Hematopoietic multipotent progenitor cell (in vitro differentiated cells): Measurements from ENCODE around the gene CYBRD1. TPM values are rescaled to one million over a fixed set of nuclear protein-coding genes. Genes with fewer than 3 reads are reported as not detected.
"Not testable (repeated sequence)": the region's sequence is repeated elsewhere in the genome, so short reads cannot be mapped to it uniquely, and the experiment has no call there.

ENCODE experiments used
- DNase-seq, 3 donors: peaks; one replicate each; pipeline ENCODE4 v3.0.0-alpha.2; 2011 to 2015; ENCODE audit warnings: low read depth in 2 of 3, low spot score in 2 of 3
- total RNA-seq: library from RNA; depleted of rRNA; stranded (reverse); fragments of >200 nt; gene quantifications from one replicate; pipeline ENCODE4 v1.2.3, GENCODE V29; 2012

The CYBRD1 gene
- total RNA-seq, 1 donor, result 39.6 TPM

DNA sequence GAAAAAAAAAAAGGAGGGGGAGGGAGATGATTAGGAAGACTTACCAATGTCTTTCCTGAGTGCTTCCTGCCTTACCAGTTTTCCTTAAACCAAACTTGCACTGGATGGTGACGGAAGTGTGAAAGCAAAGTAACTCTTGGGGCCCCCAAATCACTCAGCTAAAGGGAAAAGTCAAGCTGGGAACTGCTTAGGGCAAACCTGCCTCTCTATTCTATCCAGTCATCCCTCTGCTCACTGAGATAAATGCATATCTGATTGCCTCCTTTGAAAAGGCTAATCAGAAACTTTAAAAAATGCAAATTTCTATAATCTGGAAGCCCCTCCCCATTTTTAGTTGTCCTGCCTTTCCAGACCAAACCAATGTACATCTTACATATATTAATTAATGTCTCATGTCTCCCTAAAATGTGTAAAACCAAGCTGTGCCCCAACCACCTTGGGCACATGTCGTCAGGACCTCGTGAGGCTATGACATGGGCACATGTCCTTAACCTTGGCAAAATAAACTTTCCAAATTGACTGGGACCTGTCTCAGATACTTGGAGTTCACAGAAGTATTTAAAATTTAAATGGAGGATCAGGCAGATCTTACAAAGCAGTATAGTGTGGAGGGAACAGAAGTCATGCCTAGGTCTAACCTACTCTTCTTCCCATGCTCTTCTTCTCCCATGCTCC is 7.2 kb upstream of the CYBRD1 start:
- no peak for DNase-seq

GRCh38 chr2:171515672-171516298 is 6.5 kb upstream of the CYBRD1 start:
- no peak for DNase-seq

DNA sequence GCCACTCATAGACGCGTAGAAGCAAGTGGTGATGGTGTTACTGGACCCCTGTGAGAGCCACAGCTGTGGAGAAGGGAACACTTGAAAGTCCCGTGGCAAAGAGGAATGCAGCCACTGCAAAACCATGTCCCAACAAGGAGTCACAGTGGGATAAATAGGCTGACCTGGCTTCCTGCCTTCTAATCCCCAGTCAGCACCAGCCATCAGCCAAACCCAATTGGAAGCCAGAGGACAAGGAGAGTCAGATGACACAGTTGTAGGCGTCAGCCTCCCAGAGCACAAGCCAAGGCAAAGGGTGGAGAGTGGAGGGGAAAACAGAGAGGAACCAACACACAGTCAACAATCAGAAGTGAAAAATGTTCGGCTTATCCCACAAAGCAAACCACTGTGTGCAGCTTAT is 5.5 kb upstream of the CYBRD1 start:
- no peak for DNase-seq

DNA sequence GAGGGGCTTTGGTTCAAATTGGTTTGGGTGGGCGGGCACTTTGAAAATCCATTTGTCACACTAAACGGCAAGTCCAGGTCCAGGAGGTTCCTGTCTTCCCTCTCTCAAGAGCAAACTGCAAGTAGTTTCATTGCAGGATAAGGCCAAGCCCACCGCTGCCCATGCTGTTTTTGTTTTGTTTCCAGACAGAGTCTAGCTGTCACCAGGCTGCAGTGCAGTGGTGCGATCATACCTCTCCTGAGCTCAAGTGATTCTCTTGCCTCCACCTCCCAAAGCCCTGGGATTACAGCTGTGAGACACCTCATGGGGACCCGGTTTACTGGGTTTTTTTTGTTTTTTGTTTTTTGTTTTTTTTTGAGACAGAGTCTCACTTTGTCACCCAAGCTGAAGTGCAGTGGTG is 1.8 kb upstream of the CYBRD1 start:
- DNase-seq, result no peak

GRCh38 chr2:171521361-171522051 is 768 bp upstream of the CYBRD1 start:
- DNase-seq, result no peak

- peak in 1 of 3 donors; percentile 37 for DNase-seq
Observed at GRCh38 chr2:171522788-171523087, 464 bp downstream of the CYBRD1 start.

GRCh38 chr2:171523088-171524017 is 1.1 kb downstream of the CYBRD1 start:
- peak in 2 of 3 donors; percentile 68 to 81 for DNase-seq

DNA sequence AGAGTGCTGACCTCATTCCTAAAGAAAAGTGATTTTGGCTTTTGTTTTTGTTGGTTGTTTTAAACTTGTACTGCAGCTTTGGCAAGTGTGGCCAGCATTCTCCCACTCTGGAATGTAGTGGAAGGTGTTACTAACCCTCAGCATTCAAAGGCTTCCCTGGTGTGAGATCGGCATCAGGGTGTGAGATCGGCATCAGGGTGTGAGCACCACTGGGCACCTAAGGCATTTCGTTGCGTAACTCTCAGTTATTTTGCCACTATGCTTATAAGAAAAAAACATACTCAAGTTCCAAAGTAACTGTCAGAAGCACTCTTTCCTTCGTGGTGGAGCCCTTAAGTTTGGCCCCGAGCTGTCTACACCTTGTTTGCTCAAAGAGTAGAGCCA is 1.7 kb downstream of the CYBRD1 start:
- no peak for DNase-seq

GRCh38 chr2:171529914-171530313 is 7.6 kb downstream of the CYBRD1 start:
- DNase-seq, result no peak

DNA sequence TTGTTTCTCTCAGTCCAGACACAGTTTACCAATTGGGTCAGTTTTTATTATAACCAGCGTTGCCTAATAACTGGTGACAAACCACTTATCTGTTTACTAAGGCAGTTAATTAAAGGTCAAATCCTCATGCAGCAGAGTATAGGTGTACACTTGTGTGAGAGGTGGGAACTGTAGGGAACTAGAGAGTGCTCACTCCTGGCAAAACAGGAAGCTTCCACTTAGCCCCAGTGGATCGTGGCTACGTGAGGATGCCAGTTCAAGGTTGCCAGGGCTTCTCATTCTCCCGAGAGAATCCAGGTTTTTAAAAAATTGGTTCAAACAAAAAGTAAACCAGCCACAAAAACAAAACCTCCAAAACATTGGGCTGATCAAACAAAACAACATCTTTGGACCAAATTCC is 8.1 kb downstream of the CYBRD1 start:
- no peak for DNase-seq

DNA sequence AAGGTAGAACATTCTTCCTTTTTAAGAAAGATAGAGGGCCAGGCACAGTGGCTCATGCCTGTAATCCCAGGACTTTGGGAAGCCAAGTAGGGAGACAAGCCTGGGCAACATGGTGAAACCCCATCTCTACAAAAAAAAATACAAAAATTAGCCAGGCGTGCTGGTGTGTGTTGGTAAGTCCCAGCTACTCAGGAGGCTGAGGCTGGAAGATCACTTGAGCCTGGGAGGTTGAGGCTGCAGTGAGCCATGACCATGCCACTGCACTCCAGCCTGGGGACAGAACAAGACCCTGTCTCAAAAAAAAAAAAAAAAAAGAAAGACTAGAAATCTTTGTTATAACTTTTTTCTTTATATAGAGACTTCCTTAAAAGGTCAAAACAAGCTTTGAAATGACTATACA is 8.6 kb downstream of the CYBRD1 start:
- DNase-seq, result not testable (repeated sequence)

DNA sequence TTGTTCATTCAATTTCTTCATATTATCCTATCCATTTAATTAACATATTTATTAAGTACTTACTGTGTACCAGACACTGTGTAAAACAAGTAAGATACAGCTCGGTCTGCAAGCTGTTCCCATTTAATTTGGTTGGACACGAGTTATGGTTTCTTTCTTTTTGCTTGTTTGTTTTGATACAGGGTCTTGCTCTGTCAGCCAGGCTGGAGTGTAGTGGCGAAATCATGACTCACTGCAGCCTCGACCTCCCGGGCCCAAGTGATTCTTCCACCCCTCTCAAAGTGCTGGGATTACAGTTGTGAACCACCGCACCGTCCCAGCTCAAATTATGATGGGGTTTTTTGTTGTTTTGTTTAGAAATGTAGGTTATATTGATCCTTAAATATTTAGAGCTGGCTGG is 9.0 kb downstream of the CYBRD1 start:
- DNase-seq, result no peak

DNA sequence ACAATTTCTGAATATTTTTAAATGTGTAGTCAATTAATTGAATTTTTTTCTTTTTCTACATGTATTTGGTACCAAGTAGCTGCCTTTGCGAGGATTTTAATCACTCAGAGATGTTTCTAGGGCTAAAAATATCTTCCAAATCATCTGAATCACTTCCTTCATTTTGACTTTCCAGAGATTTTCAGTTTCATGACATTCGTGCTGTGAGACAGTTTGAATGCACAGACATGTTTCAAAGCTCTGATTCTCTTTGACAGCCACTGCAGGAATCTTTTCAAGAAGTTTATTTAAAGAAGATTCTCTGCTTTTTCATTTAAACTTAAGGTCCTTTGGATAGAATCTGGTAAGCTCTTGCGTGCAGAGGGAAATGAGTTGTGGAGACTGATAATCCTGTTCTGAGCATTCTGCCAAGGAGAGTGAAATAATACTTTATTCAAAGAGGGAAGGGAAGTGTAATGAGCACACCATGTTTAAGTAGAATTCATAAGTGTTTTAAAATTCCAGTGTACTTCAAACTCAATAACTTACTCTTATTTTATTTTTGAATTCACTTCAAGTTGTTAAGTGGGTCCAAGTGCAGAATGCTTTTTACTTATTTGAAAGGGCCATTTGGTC is 9.7 kb downstream of the CYBRD1 start:
- no peak for DNase-seq

DNA sequence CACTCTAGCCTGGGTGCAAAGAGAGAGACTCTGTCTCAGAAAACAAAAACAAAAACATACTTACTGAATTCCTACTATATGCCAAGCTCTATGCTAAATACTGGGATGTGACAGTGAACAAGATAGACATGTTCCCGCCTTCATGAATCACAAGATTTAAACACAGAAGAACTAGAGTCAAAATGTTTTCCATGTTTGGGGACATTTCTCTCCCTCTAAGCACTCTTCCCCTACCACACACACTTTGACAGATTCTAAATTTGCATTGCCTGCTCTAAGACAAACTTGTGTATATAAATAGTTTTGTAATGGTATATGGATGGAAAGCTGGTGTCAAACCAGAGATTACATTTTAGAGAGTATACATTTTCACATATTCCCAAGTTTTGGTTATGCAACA is 11.1 kb downstream of the CYBRD1 start:
- no peak for DNase-seq

- not testable (repeated sequence) for DNase-seq
Observed at GRCh38 chr2:171535528-171535927, 13.3 kb downstream of the CYBRD1 start.

DNA sequence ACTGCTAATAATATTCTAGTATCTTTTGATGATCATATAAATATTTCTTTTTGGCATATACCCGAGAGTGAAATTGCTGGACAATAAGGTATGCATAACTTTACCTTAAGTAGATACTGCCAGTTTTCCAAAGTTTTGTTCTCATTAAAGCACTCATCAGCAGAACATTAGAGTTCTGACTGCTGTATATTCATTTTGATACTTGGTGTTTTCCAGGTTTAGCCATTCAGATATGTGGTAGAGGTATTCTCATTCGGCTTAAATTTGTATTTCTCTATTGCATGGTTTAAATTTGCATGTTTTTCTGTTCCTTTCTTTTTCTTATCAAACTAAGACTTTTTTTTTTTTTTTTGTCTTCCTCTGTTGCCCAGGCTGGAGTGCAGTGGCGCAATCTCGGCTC is 18.2 kb downstream of the CYBRD1 start:
- no peak for DNase-seq

GRCh38 chr2:171541202-171541887 is 19.1 kb downstream of the CYBRD1 start:
- peak in 1 of 3 donors; percentile 26 for DNase-seq

- no peak for DNase-seq
Observed at GRCh38 chr2:171545086-171545485, 22.8 kb downstream of the CYBRD1 start.

GRCh38 chr2:171547256-171547655 is 25.0 kb downstream of the CYBRD1 start:
- peak in 1 of 3 donors; percentile 28 for DNase-seq

DNA sequence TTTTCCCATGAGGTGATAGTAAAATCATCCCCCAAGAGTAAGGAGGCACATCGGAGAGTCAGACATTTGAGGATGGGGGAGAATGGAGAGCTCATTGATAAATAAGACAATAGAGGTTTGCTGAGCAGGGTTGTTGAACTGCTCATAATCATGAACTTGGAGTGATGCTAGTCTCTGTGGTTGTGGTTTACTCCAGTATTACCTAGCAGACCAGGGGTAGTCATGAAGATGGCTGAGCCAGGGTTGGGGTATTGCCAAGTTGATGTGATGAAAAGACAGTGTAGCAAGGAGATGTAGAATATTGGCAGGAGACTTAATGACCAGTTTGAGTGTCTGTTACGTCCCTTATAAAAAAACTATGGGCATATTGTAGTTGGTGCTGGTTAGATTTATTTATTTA is 25.4 kb downstream of the CYBRD1 start:
- DNase-seq, result no peak
